ENCODE data around the gene PDZRN3.
A peak's percentile ranks its signal among the peaks of the same experiment; 100 is the strongest.

PDZRN3 gene

GRCh38 chr3:73520931-73521461, 103.7 kb downstream of the PDZRN3 start:
- no peak for DNase-seq (ENCODE audit: low spot score)

GRCh38 chr3:73516631-73517030, 108.1 kb downstream of the PDZRN3 start:
- DNase-seq (ENCODE audit: low spot score) = no peak

- DNase-seq (ENCODE audit: low spot score) = no peak
Observed at GRCh38 chr3:73513260-73513659, 111.5 kb downstream of the PDZRN3 start.

GRCh38 chr3:73511571-73512525, 112.9 kb downstream of the PDZRN3 start:
- no peak for DNase-seq (ENCODE audit: low spot score)

- no peak for DNase-seq (ENCODE audit: low spot score)
Observed at GRCh38 chr3:73510784-73511183, 114.0 kb downstream of the PDZRN3 start.

GRCh38 chr3:73510334-73510733, 114.4 kb downstream of the PDZRN3 start:
- DNase-seq (ENCODE audit: low spot score) = no peak

GRCh38 chr3:73509816-73510215, 114.9 kb downstream of the PDZRN3 start:
- no peak for DNase-seq (ENCODE audit: low spot score)

GRCh38 chr3:73509066-73509465, 115.7 kb downstream of the PDZRN3 start:
- DNase-seq (ENCODE audit: low spot score) = no peak

- DNase-seq (ENCODE audit: low spot score) = peak; percentile 2
Observed at GRCh38 chr3:73508330-73508954, 116.3 kb downstream of the PDZRN3 start.

- no peak for DNase-seq (ENCODE audit: low spot score)
Observed at GRCh38 chr3:73504852-73505251, 119.9 kb downstream of the PDZRN3 start.

GRCh38 chr3:73504239-73504638, 120.5 kb downstream of the PDZRN3 start:
- no peak for DNase-seq (ENCODE audit: low spot score)

- no peak for DNase-seq (ENCODE audit: low spot score)
Observed at GRCh38 chr3:73503781-73504180, 121.0 kb downstream of the PDZRN3 start.

GRCh38 chr3:73502609-73503583, 121.8 kb downstream of the PDZRN3 start:
- DNase-seq (ENCODE audit: low spot score) = peak; percentile 16

GRCh38 chr3:73500321-73500720, 124.4 kb downstream of the PDZRN3 start:
- DNase-seq (ENCODE audit: low spot score) = no peak

- DNase-seq (ENCODE audit: low spot score) = no peak
Observed at GRCh38 chr3:73499787-73500186, 125.0 kb downstream of the PDZRN3 start.

- DNase-seq (ENCODE audit: low spot score) = no peak
Observed at GRCh38 chr3:73498764-73499622, 125.7 kb downstream of the PDZRN3 start.

- no peak for DNase-seq (ENCODE audit: low spot score)
Observed at GRCh38 chr3:73497646-73498406, 126.9 kb downstream of the PDZRN3 start.

GRCh38 chr3:73493543-73494308, 131.0 kb downstream of the PDZRN3 start:
- no peak for DNase-seq (ENCODE audit: low spot score)

- DNase-seq (ENCODE audit: low spot score) = no peak
Observed at GRCh38 chr3:73492186-73492585, 132.6 kb downstream of the PDZRN3 start.

All from CD4-positive, alpha-beta T cell treated with Interleukin-6 at 100 ng/mL for 8 hours (primary cell).